NCI-H2196 treated with DMSO at 0.1 percent for 48 hours (cell line): ENCODE data around the gene CRYAB.

Experiments used
- DNase-seq: peaks from one replicate; lab custom pipeline; 2025; ENCODE audit not compliant: unreplicated experiment; lab: John Stamatoyannopoulos, UW

Gene CRYAB

GRCh38 chr11:111911563-111912401, at the start of gene CRYAB:
Gene CRYAB (minus strand): TSS chr11:111911770. CDS start chr11:111911724, 46 bp downstream.
- DNase-seq, result no peak

GRCh38 chr11:111960916-111961315, 49.3 kb upstream of the CRYAB start:
- no peak for DNase-seq

- no peak for DNase-seq
Measured at GRCh38 chr11:111957663-111958444, 46.3 kb upstream of the CRYAB start.

- DNase-seq, result no peak
Measured at GRCh38 chr11:111954154-111954553, 42.6 kb upstream of the CRYAB start.

- no peak for DNase-seq
Measured at GRCh38 chr11:111951565-111951964, 40.0 kb upstream of the CRYAB start.

- no peak for DNase-seq
Measured at GRCh38 chr11:111949519-111950426, 38.2 kb upstream of the CRYAB start.

GRCh38 chr11:111947143-111947542, 35.6 kb upstream of the CRYAB start:
- no peak for DNase-seq

- no peak for DNase-seq
Measured at GRCh38 chr11:111946499-111946898, 34.9 kb upstream of the CRYAB start.

- DNase-seq, result no peak
Measured at GRCh38 chr11:111945198-111945597, 33.6 kb upstream of the CRYAB start.

GRCh38 chr11:111944651-111945051, 33.1 kb upstream of the CRYAB start:
- DNase-seq, result no peak

- DNase-seq, result no peak
Measured at GRCh38 chr11:111944139-111944538, 32.6 kb upstream of the CRYAB start.

- DNase-seq, result no peak
Measured at GRCh38 chr11:111942829-111943228, 31.3 kb upstream of the CRYAB start.

- DNase-seq, result no peak
Measured at GRCh38 chr11:111941963-111942362, 30.4 kb upstream of the CRYAB start.

GRCh38 chr11:111939836-111940604, 28.4 kb upstream of the CRYAB start:
- DNase-seq, result no peak

- no peak for DNase-seq
Measured at GRCh38 chr11:111938687-111939160, 27.2 kb upstream of the CRYAB start.

- no peak for DNase-seq
Measured at GRCh38 chr11:111937844-111938243, 26.3 kb upstream of the CRYAB start.

- DNase-seq, result no peak
Measured at GRCh38 chr11:111937461-111937769, 25.8 kb upstream of the CRYAB start.

GRCh38 chr11:111936040-111936540, 24.5 kb upstream of the CRYAB start:
- DNase-seq, result no peak

GRCh38 chr11:111935317-111936039, 23.9 kb upstream of the CRYAB start:
- no peak for DNase-seq

- DNase-seq, result no peak
Measured at GRCh38 chr11:111934306-111934705, 22.7 kb upstream of the CRYAB start.
